ENCODE measurements around the gene PTPRJ. TPM values are rescaled to one million over a fixed set of nuclear protein-coding genes. Genes with fewer than 3 reads are reported as not detected.

The PTPRJ gene
- total and polyA plus RNA-seq, 2 donors (not counting 3 experiments of a cell fraction or from before 2014, with no cell fraction given): 3.1 to 7.7 TPM

- H3K9ac ChIP-seq (replicated peaks; ENCODE audit: extremely low read depth, insufficient read depth, low read length): no peak overlapping the region
- H3K36me3 ChIP-seq (ENCODE audit: control insufficient read depth in 2 of 2, extremely low read depth in 1 of 2, insufficient read depth in 2 of 2, low read length in 2 of 2): no peaks in the 10 kb centered on the region
- TF ChIP-seq FOS (IDR thresholded peaks at IDR 0.05; ENCODE audit: borderline replicate concordance, insufficient read depth, low read length): no peak
- no peak for TF ChIP-seq POLR2A (IDR thresholded peaks at IDR 0.05; ENCODE audit: low read depth, low read length)
- no peak for TF ChIP-seq MYC (IDR thresholded peaks at IDR 0.05; ENCODE audit: low read depth, low read length)
- no peak for TF ChIP-seq JUN (IDR thresholded peaks at IDR 0.05; ENCODE audit: borderline replicate concordance, insufficient read depth, insufficient read length, low read depth)
- no peak for TF ChIP-seq CTCF (IDR thresholded peaks at IDR 0.05; ENCODE audit: extremely low read depth in 1 of 2, insufficient read depth in 1 of 2, low read depth in 1 of 2, low read length in 2 of 2)
- TF ChIP-seq, protein P1, sequence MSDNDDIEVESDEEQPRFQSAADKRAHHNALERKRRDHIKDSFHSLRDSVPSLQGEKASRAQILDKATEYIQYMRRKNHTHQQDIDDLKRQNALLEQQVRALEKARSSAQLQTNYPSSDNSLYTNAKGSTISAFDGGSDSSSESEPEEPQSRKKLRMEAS (IDR thresholded peaks at IDR 0.05; ENCODE audit: insufficient read depth, insufficient read length): no peak
- no peak for TF ChIP-seq EZH2 (IDR thresholded peaks at IDR 0.05; ENCODE audit: borderline replicate concordance, low read depth, low read length, severe bottlenecking)
- no peak overlapping the region for H3K4me3 ChIP-seq (replicated peaks in 1 of 3; ENCODE audit: insufficient read depth in 1 of 3, low read depth in 1 of 3, low read length in 3 of 3)
- dilution Hi-C loops (cut with MboI; ENCODE audit: extremely low pct_ligation_motif_present, low sequenced_read_pairs): no loop called here
- H3K4me1 ChIP-seq (ENCODE audit: control insufficient read depth, extremely low read depth, insufficient read depth, low read length): no peaks in the 10 kb centered on the region
- CTCF ChIA-PET: interaction anchor here (1.6 kb wide), 1 partner anchor 139 kb away, joined by 4 read pairs; no protein-coding TSS in a partner anchor
- no peaks in the 10 kb centered on the region for H3K9me3 ChIP-seq (replicated peaks; ENCODE audit: control insufficient read depth, insufficient read depth, low read length)
- intact Hi-C loops (cut with micrococcal nuclease): no loop called here
- no peak overlapping the region for H3K4me2 ChIP-seq (ENCODE audit: insufficient read depth, low read length)
- no peaks in the 10 kb centered on the region for H3K79me2 ChIP-seq (ENCODE audit: control insufficient read depth, insufficient read depth, low read length)
- no peak overlapping the region for H3K27ac ChIP-seq (ENCODE audit: insufficient read depth, low read depth, low read length)
- H3K27me3 ChIP-seq (ENCODE audit: control insufficient read depth in 2 of 2, insufficient read depth in 2 of 2, low read length in 2 of 2): no peaks in the 10 kb centered on the region
- no peak for DNase-seq (ENCODE audit: low read depth, low spot score)
- no peak overlapping the region for H2AFZ ChIP-seq (ENCODE audit: low read depth, low read length)
- no peak for FAIRE-seq
- H3K9me1 ChIP-seq (replicated peaks; ENCODE audit: control insufficient read depth, extremely low read depth, insufficient read depth, low read length): no peaks in the 10 kb centered on the region
- no peaks in the 10 kb centered on the region for H4K20me1 ChIP-seq (replicated peaks; ENCODE audit: control insufficient read depth, extremely low read depth, insufficient read depth, low read length)
- no TSS peak for BruUV-seq (replicated peaks)
- POLR2A ChIA-PET: interaction anchor here (0.7 kb wide), 1 partner anchor 14 kb away, joined by 3 read pairs; no protein-coding TSS in a partner anchor
Observed at GRCh38 chr11:48073031-48073861, 92.9 kb downstream of the PTPRJ start.

Data from endothelial cell of umbilical vein (primary cell).